ENCODE results near the gene PCK2. TPM values are rescaled to one million over a fixed set of nuclear protein-coding genes. Genes with fewer than 3 reads are reported as not detected.

PCK2 gene
- total RNA-seq, 1 experiment from 2014 or later, result 16.8 TPM

GRCh38 chr14:24096545-24097181, 2.6 kb downstream of the PCK2 start:
- TF ChIP-seq, protein P1, sequence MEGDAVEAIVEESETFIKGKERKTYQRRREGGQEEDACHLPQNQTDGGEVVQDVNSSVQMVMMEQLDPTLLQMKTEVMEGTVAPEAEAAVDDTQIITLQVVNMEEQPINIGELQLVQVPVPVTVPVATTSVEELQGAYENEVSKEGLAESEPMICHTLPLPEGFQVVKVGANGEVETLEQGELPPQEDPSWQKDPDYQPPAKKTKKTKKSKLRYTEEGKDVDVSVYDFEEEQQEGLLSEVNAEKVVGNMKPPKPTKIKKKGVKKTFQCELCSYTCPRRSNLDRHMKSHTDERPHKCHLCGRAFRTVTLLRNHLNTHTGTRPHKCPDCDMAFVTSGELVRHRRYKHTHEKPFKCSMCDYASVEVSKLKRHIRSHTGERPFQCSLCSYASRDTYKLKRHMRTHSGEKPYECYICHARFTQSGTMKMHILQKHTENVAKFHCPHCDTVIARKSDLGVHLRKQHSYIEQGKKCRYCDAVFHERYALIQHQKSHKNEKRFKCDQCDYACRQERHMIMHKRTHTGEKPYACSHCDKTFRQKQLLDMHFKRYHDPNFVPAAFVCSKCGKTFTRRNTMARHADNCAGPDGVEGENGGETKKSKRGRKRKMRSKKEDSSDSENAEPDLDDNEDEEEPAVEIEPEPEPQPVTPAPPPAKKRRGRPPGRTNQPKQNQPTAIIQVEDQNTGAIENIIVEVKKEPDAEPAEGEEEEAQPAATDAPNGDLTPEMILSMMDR (conservative IDR thresholded peaks at IDR 0.05; ENCODE audit: low read depth, low read length), result no peak
- no peak for TF ChIP-seq EZH2 (IDR thresholded peaks at IDR 0.05; ENCODE audit: borderline replicate concordance, low read depth, low read length, poor library complexity, severe bottlenecking)
- Histone ChIP-seq H3K36me3 (ENCODE audit: insufficient read depth, low read length, poor library complexity, severe bottlenecking) (peaks cover 19% of the 10 kb centered on the region), H3K27ac (ENCODE audit: low read depth, low read length, poor library complexity, severe bottlenecking) (no peak overlapping the region), H3K4me3 (ENCODE audit: low read depth, low read length, poor library complexity, severe bottlenecking) (no peak overlapping the region), H3K4me1 (ENCODE audit: insufficient read depth, low read length, poor library complexity, severe bottlenecking) (peaks cover 12% of the 10 kb centered on the region), H3K27me3 (replicated peaks; ENCODE audit: insufficient read depth, low read depth, low read length, poor library complexity) (no peaks in the 10 kb centered on the region), H3K9me3 (ENCODE audit: low read depth, low read length, poor library complexity, severe bottlenecking) (no peaks in the 10 kb centered on the region)
- POLR2A ChIA-PET (ENCODE audit: low non-redundant PET), result no interaction called here
- no TSS peak for BruUV-seq (replicated peaks)
- intact Hi-C loops (cut with micrococcal nuclease; ENCODE audit: unreplicated experiment), result no loop called here
- CTCF ChIA-PET, result interaction anchor here (0.9 kb wide), 1 partner anchor 38 kb away, joined by 4 read pairs; no protein-coding TSS in a partner anchor
- no peak for DNase-seq (ENCODE audit: low spot score)

DNA sequence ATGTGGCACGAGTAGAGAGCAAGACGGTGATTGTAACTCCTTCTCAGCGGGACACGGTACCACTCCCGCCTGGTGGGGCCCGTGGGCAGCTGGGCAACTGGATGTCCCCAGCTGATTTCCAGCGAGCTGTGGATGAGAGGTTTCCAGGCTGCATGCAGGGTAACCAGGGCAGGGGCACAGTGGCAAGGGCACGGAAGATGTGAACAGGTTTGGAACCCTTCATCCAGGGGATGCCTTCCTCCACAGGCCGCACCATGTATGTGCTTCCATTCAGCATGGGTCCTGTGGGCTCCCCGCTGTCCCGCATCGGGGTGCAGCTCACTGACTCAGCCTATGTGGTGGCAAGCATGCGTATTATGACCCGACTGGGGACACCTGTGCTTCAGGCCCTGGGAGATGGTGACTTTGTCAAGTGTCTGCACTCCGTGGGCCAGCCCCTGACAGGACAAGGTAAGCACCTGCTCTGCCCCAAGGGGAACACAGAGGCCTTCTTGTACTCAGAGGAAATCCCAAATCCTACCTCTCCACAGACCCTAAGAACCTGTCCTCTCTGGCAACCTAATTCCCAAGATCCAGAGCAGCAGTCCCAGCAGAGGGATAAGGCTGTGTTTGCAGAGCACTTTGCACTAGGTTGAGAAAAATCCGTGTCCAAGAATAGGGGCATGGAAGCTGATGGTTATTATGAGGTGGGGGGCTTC, 4.3 kb downstream of the PCK2 start:
- TF ChIP-seq EZH2 (IDR thresholded peaks at IDR 0.05; ENCODE audit: borderline replicate concordance, low read depth, low read length, poor library complexity, severe bottlenecking), result no peak
- TF ChIP-seq, protein P1 (conservative IDR thresholded peaks at IDR 0.05; ENCODE audit: low read depth, low read length), result no peak
- Histone ChIP-seq H3K27me3 (replicated peaks; ENCODE audit: insufficient read depth, low read depth, low read length, poor library complexity) (no peaks in the 10 kb centered on the region), H3K9me3 (ENCODE audit: low read depth, low read length, poor library complexity, severe bottlenecking) (no peaks in the 10 kb centered on the region), H3K4me1 (ENCODE audit: insufficient read depth, low read length, poor library complexity, severe bottlenecking) (peaks cover 9% of the 10 kb centered on the region), H3K4me3 (ENCODE audit: low read depth, low read length, poor library complexity, severe bottlenecking) (no peak overlapping the region), H3K27ac (ENCODE audit: low read depth, low read length, poor library complexity, severe bottlenecking) (no peak overlapping the region), H3K36me3 (ENCODE audit: insufficient read depth, low read length, poor library complexity, severe bottlenecking) (peaks cover 25% of the 10 kb centered on the region)
- BruUV-seq (replicated peaks), result no TSS peak
- intact Hi-C loops (cut with micrococcal nuclease; ENCODE audit: unreplicated experiment), result no loop called here
- no peak for DNase-seq (ENCODE audit: low spot score)
- ChIA-PET POLR2A (ENCODE audit: low non-redundant PET) (no interaction called here), CTCF (no interaction called here)

GRCh38 chr14:24098927-24099813, 5.1 kb downstream of the PCK2 start:
- Histone ChIP-seq H3K27ac (ENCODE audit: low read depth, low read length, poor library complexity, severe bottlenecking) (no peak overlapping the region), H3K27me3 (replicated peaks; ENCODE audit: insufficient read depth, low read depth, low read length, poor library complexity) (no peaks in the 10 kb centered on the region), H3K4me3 (ENCODE audit: low read depth, low read length, poor library complexity, severe bottlenecking) (no peak overlapping the region), H3K36me3 (ENCODE audit: insufficient read depth, low read length, poor library complexity, severe bottlenecking) (peaks cover 25% of the 10 kb centered on the region), H3K4me1 (ENCODE audit: insufficient read depth, low read length, poor library complexity, severe bottlenecking) (peaks cover 4% of the 10 kb centered on the region), H3K9me3 (ENCODE audit: low read depth, low read length, poor library complexity, severe bottlenecking) (no peaks in the 10 kb centered on the region)
- POLR2A ChIA-PET (ENCODE audit: low non-redundant PET), result no interaction called here
- no peak for TF ChIP-seq EZH2 (IDR thresholded peaks at IDR 0.05; ENCODE audit: borderline replicate concordance, low read depth, low read length, poor library complexity, severe bottlenecking)
- TF ChIP-seq, protein P1 (conservative IDR thresholded peaks at IDR 0.05; ENCODE audit: low read depth, low read length), result no peak
- no TSS peak for BruUV-seq (replicated peaks)
- intact Hi-C loops (cut with micrococcal nuclease; ENCODE audit: unreplicated experiment), result no loop called here
- no peak for DNase-seq (ENCODE audit: low spot score)
- CTCF ChIA-PET, result no interaction called here

Measured in A673 (cell line).